ENCODE measurements around the gene NLGN4Y. TPM values are rescaled to one million over a fixed set of nuclear protein-coding genes. Genes with fewer than 3 reads are reported as not detected.

The NLGN4Y gene
- total RNA-seq, 1 donor from 2014 or later = not detected

- Mint-ChIP-seq H3K4me1 (ENCODE audit: unreplicated experiment) (no peaks in the 10 kb centered on the region), H3K9me3 (ENCODE audit: unreplicated experiment) (no peaks in the 10 kb centered on the region), H3K27ac (ENCODE audit: unreplicated experiment) (no peak overlapping the region), H3K4me3 (ENCODE audit: unreplicated experiment) (no peak overlapping the region), H3K36me3 (ENCODE audit: unreplicated experiment) (no peaks in the 10 kb centered on the region), H3K27me3 (ENCODE audit: unreplicated experiment) (no peaks in the 10 kb centered on the region)
- DNase-seq (ENCODE audit: extremely low spot score, unreplicated experiment) = no peak
- no peak for TF ChIP-seq CTCF (IDR thresholded peaks at IDR 0.05)
Measured at GRCh38 chrY:14543506-14543905, 19.2 kb downstream of the NLGN4Y start.

DNA sequence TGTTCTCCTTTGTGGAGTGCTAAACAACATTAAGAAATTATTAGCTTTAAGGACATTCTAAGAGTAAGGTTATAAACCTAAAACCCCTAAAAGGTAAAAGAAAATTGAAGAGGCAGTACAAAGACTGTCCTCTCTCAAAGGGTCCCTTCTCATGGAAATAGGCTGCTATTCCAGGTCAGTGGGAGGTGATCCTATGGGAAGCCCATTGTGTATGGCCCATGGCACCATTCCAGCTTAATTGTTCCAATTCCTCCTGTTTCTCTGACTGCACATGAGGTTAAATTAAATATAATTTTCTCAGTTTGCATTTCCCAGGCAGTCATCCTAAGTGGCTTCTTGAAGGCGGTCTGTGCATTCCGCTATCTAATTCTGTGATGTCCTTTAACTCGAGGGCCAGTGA, 57.0 kb downstream of the NLGN4Y start:
- H3K9me3 Mint-ChIP-seq (ENCODE audit: unreplicated experiment) = no peaks in the 10 kb centered on the region
- H3K27me3 Mint-ChIP-seq (ENCODE audit: unreplicated experiment) = no peaks in the 10 kb centered on the region
- no peak for DNase-seq (ENCODE audit: extremely low spot score, unreplicated experiment)
- no peak for TF ChIP-seq CTCF (IDR thresholded peaks at IDR 0.05)
- no peaks in the 10 kb centered on the region for H3K36me3 Mint-ChIP-seq (ENCODE audit: unreplicated experiment)
- no peak overlapping the region for H3K4me3 Mint-ChIP-seq (ENCODE audit: unreplicated experiment)
- H3K27ac Mint-ChIP-seq (ENCODE audit: unreplicated experiment) = no peak overlapping the region
- H3K4me1 Mint-ChIP-seq (ENCODE audit: unreplicated experiment) = no peaks in the 10 kb centered on the region

DNA sequence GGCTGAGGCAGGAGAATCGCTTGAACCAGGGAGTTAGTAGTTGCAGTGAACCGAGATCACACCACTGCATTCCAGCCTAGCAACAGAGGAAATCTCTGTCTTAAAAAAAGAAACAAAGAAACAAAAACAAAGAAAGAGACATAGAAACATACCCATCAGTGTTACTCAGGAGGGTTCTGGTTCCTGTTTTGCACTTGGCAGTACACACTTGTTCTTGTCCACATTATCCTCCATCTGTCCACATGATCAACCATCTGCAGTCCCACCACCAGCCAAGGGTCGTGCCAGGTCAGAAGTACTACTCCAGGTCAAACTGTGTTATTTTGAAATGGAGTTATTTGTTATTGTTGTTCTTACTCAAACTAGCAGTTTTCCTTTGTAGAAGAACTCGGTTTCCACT, 62.4 kb downstream of the NLGN4Y start:
- TF ChIP-seq CTCF (IDR thresholded peaks at IDR 0.05) = no peak
- Mint-ChIP-seq H3K27ac (ENCODE audit: unreplicated experiment) (no peak overlapping the region), H3K36me3 (ENCODE audit: unreplicated experiment) (no peaks in the 10 kb centered on the region), H3K27me3 (ENCODE audit: unreplicated experiment) (no peaks in the 10 kb centered on the region), H3K4me1 (ENCODE audit: unreplicated experiment) (no peaks in the 10 kb centered on the region), H3K9me3 (ENCODE audit: unreplicated experiment) (no peaks in the 10 kb centered on the region), H3K4me3 (ENCODE audit: unreplicated experiment) (no peak overlapping the region)
- DNase-seq (ENCODE audit: extremely low spot score, unreplicated experiment) = no peak

DNA sequence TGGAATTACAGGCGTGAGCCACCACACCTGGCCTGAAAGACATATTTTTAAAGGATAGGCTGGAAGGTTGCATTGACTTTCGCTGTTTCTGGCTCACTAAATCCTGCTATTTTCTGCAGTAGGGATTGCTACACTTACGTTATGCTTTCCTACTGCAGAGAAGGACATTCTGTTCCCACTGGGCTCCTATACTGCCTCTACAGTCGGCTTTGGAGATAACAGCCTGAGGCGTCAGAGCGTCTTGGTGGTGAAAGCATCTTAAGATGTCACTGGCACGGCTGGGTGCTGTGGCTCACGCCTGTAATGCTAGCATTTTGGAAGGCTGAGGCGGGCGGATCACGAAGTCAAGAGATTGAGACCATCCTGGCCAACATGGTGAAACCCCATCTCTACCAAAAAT, 77.0 kb downstream of the NLGN4Y start:
- DNase-seq (ENCODE audit: extremely low spot score, unreplicated experiment) = no peak
- Mint-ChIP-seq H3K4me1 (ENCODE audit: unreplicated experiment) (no peaks in the 10 kb centered on the region), H3K27me3 (ENCODE audit: unreplicated experiment) (no peaks in the 10 kb centered on the region), H3K4me3 (ENCODE audit: unreplicated experiment) (no peak overlapping the region), H3K9me3 (ENCODE audit: unreplicated experiment) (no peaks in the 10 kb centered on the region), H3K27ac (ENCODE audit: unreplicated experiment) (no peak overlapping the region), H3K36me3 (ENCODE audit: unreplicated experiment) (no peaks in the 10 kb centered on the region)
- no peak for TF ChIP-seq CTCF (IDR thresholded peaks at IDR 0.05)

- Mint-ChIP-seq H3K4me1 (ENCODE audit: unreplicated experiment) (no peaks in the 10 kb centered on the region), H3K27me3 (ENCODE audit: unreplicated experiment) (no peaks in the 10 kb centered on the region), H3K4me3 (ENCODE audit: unreplicated experiment) (no peak overlapping the region), H3K9me3 (ENCODE audit: unreplicated experiment) (no peaks in the 10 kb centered on the region), H3K36me3 (ENCODE audit: unreplicated experiment) (no peaks in the 10 kb centered on the region), H3K27ac (ENCODE audit: unreplicated experiment) (no peak overlapping the region)
- TF ChIP-seq CTCF (IDR thresholded peaks at IDR 0.05) = no peak
- no peak for DNase-seq (ENCODE audit: extremely low spot score, unreplicated experiment)
Measured at GRCh38 chrY:14617625-14618024, 93.3 kb downstream of the NLGN4Y start.
